ENCODE results near the gene EFL1. TPM values are rescaled to one million over a fixed set of nuclear protein-coding genes. Genes with fewer than 3 reads are reported as not detected.

EFL1 gene
- total RNA-seq, 1 experiment from 2014 or later = 22.8 TPM

GRCh38 chr15:82172506-82172905 is 90.0 kb downstream of the EFL1 start:
- DNase-seq (ENCODE audit: extremely low read depth, low read depth) = no peak

GRCh38 chr15:82168757-82169156 is 93.8 kb downstream of the EFL1 start:
- no peak for DNase-seq (ENCODE audit: extremely low read depth, low read depth)

- no peak for DNase-seq (ENCODE audit: extremely low read depth, low read depth)
Measured at GRCh38 chr15:82168296-82168695, 94.2 kb downstream of the EFL1 start.

- DNase-seq (ENCODE audit: extremely low read depth, low read depth) = no peak
Measured at GRCh38 chr15:82165948-82166376, 96.6 kb downstream of the EFL1 start.

- no peak for DNase-seq (ENCODE audit: extremely low read depth, low read depth)
Measured at GRCh38 chr15:82159922-82160321, 102.6 kb downstream of the EFL1 start.

GRCh38 chr15:82158811-82159210 is 103.7 kb downstream of the EFL1 start:
- no peak for DNase-seq (ENCODE audit: extremely low read depth, low read depth)

- DNase-seq (ENCODE audit: extremely low read depth, low read depth) = no peak
Measured at GRCh38 chr15:82150645-82151044, 111.9 kb downstream of the EFL1 start.

- peak; percentile 6 for DNase-seq (ENCODE audit: extremely low read depth, low read depth)
Measured at GRCh38 chr15:82146990-82147461, 115.5 kb downstream of the EFL1 start.

GRCh38 chr15:82146576-82146975 is 116.0 kb downstream of the EFL1 start:
- no peak for DNase-seq (ENCODE audit: extremely low read depth, low read depth)

- DNase-seq (ENCODE audit: extremely low read depth, low read depth) = no peak
Measured at GRCh38 chr15:82143390-82144385, 118.8 kb downstream of the EFL1 start.

- no peak for DNase-seq (ENCODE audit: extremely low read depth, low read depth)
Measured at GRCh38 chr15:82140886-82141285, 121.6 kb downstream of the EFL1 start.

GRCh38 chr15:82139823-82140268 is 122.7 kb downstream of the EFL1 start:
- peak; percentile 56 for DNase-seq (ENCODE audit: extremely low read depth, low read depth)

GRCh38 chr15:82138306-82138705 is 124.2 kb downstream of the EFL1 start:
- DNase-seq (ENCODE audit: extremely low read depth, low read depth) = no peak

GRCh38 chr15:82137261-82137660 is 125.3 kb downstream of the EFL1 start:
- DNase-seq (ENCODE audit: extremely low read depth, low read depth) = no peak

GRCh38 chr15:82136120-82136519 is 126.4 kb downstream of the EFL1 start:
- no peak for DNase-seq (ENCODE audit: extremely low read depth, low read depth)

GRCh38 chr15:82135638-82136037 is 126.9 kb downstream of the EFL1 start:
- no peak for DNase-seq (ENCODE audit: extremely low read depth, low read depth)

GRCh38 chr15:82134461-82134860 is 128.1 kb downstream of the EFL1 start:
- no peak for DNase-seq (ENCODE audit: extremely low read depth, low read depth)

- no peak for DNase-seq (ENCODE audit: extremely low read depth, low read depth)
Measured at GRCh38 chr15:82133251-82133650, 129.3 kb downstream of the EFL1 start.

- DNase-seq (ENCODE audit: extremely low read depth, low read depth) = no peak
Measured at GRCh38 chr15:82132742-82133141, 129.8 kb downstream of the EFL1 start.

GRCh38 chr15:82132096-82132495 is 130.4 kb downstream of the EFL1 start:
- DNase-seq (ENCODE audit: extremely low read depth, low read depth) = no peak

GRCh38 chr15:82130248-82130647 is 132.3 kb downstream of the EFL1 start:
- DNase-seq (ENCODE audit: extremely low read depth, low read depth) = no peak

GRCh38 chr15:82129761-82130160 is 132.8 kb downstream of the EFL1 start:
- DNase-seq (ENCODE audit: extremely low read depth, low read depth) = no peak

Data from NCI-H460 (cell line).